ENCODE data around the gene UQCC2.
A peak's percentile ranks its signal among the peaks of the same experiment; 100 is the strongest.

The UQCC2 gene

DNA sequence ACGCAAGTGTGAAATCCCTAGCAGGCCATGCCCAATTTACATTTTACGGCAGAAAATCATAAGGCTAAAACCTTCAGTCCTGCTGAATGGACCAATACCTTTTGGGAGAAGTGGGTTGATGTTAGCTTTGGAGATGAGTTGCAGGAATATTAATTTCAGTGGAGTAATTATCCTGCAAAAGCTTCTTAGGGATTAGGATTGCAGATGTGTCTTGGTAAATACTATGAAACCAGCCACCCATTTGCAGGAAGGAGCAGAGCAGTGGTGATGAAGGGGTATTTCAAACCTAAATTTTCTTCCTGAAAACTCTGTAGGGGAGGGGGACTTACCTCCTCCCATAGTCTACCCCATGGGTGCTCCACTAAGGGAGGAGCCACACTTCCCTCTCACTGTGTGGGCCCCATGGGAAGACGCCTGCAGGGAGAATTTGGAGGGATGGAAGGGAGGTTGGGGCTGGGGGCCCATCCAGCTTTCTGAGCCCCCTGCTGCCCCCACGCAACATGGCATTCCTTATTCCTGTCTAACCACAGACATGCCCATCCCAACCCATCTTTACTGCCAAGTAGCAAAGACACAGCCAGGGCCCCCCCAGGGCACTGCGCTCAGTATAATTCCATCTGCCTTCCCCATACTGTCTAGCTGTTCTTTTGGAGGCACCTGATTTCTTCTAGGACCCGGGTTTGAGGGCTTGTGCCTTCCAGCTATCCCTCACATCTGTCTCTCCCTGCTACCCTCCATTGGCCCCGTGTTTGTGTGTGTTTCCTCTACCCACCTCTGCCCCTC lies 14.6 kb upstream of the UQCC2 start:
- no peak overlapping the region for H3K27ac ChIP-seq

GRCh38 chr6:33725222-33725621 lies 13.7 kb upstream of the UQCC2 start:
- TF ChIP-seq, protein P1, sequence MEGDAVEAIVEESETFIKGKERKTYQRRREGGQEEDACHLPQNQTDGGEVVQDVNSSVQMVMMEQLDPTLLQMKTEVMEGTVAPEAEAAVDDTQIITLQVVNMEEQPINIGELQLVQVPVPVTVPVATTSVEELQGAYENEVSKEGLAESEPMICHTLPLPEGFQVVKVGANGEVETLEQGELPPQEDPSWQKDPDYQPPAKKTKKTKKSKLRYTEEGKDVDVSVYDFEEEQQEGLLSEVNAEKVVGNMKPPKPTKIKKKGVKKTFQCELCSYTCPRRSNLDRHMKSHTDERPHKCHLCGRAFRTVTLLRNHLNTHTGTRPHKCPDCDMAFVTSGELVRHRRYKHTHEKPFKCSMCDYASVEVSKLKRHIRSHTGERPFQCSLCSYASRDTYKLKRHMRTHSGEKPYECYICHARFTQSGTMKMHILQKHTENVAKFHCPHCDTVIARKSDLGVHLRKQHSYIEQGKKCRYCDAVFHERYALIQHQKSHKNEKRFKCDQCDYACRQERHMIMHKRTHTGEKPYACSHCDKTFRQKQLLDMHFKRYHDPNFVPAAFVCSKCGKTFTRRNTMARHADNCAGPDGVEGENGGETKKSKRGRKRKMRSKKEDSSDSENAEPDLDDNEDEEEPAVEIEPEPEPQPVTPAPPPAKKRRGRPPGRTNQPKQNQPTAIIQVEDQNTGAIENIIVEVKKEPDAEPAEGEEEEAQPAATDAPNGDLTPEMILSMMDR (conservative IDR thresholded peaks at IDR 0.05) = no peak
- no peak for TF ChIP-seq ZFX (IDR thresholded peaks at IDR 0.05)
- no peak overlapping the region; the same call in 1 of the 2 replicates for H3K27ac ChIP-seq

More for the DNA sequence above, 14.6 kb upstream of the UQCC2 start:
- no peak for TF ChIP-seq ZFX (IDR thresholded peaks at IDR 0.05)
- TF ChIP-seq, protein P1 (conservative IDR thresholded peaks at IDR 0.05) = no peak

GRCh38 chr6:33724102-33725023 lies 12.9 kb upstream of the UQCC2 start:
- peak overlapping the region; percentile 25 for H3K27ac ChIP-seq
- no peak for TF ChIP-seq ZFX (IDR thresholded peaks at IDR 0.05)
- TF ChIP-seq, protein P1 (conservative IDR thresholded peaks at IDR 0.05) = no peak

GRCh38 chr6:33723371-33724085 lies 12.0 kb upstream of the UQCC2 start:
- peak overlapping the region; percentile 25 for H3K27ac ChIP-seq
- TF ChIP-seq, protein P1 (conservative IDR thresholded peaks at IDR 0.05) = no peak
- no peak for TF ChIP-seq ZFX (IDR thresholded peaks at IDR 0.05)

DNA sequence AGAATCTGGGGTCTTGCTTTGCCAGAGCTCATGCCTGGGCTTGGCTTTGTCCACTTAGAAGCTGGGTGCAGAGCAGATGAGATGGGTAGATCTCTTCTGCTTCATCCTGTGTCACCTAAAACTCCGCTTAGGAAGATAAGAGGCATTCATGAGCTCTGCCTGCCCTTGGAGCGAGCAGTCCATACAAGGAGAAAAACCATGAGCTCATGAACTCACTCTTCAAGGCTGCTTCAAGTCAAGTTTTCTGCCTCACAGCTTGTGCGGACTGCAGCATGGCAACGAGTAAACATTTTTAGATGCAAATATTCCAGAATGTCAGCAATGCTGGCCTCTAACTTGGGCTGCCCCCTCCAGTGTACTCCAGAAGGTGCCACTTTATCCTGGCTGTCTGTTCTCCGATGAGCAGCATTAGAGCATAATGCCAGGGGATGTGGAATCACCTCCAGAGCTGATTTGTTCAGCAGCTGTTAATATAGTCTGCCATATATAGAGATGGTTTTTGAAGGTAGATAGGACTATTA lies 10.7 kb upstream of the UQCC2 start:
- peak overlapping the region; percentile 70 for H3K27ac ChIP-seq
- TF ChIP-seq ZFX (IDR thresholded peaks at IDR 0.05) = no peak
- TF ChIP-seq, protein P1 (conservative IDR thresholded peaks at IDR 0.05) = no peak

DNA sequence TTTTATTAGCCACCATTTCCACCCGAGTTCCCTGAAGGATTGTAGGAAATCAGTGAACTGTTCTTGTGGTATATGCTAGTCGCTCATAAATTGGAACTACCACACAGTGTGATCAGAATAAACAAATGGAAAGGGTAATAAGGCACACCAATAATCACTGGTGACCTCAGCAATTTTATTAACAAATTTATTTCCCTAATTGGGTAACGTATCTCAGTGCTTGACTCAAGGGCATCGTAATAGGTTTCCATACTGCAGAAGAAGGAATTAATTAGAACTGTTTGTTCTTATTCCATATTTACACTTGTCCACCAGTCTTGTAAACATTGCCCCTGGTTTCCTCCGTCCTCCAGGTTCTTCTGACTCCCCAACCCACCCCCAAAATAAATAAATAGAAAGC lies 10.0 kb upstream of the UQCC2 start:
- TF ChIP-seq, protein P1 (conservative IDR thresholded peaks at IDR 0.05) = no peak
- peak overlapping the region; percentile 70; the same call in 1 of the 2 replicates for H3K27ac ChIP-seq

Measured in C4-2B (cell line).